Panc1 (cell line): ENCODE measurements around the gene ELFN1. TPM values are rescaled to one million over a fixed set of nuclear protein-coding genes. Genes with fewer than 3 reads are reported as not detected.

ENCODE experiments used
- ATAC-seq: fragments of 200-7000 bp; cut with Tn5 transposase; 2 replicates; pipeline ENCODE4 v1.9.1; 2020; ENCODE audit warnings: mild to moderate bottlenecking, moderate library complexity
- BruUV-seq: library from RNA; stranded (reverse); fragments of 400-500 nt; replicated peaks from 2 replicates; lab custom pipeline; 2021; lab: Mats Ljungman, UMichigan
- CTCF ChIA-PET: fragments of 300-600 bp; sonication (Branson Sonifier 250); formaldehyde crosslinking; loops from one replicate; lab custom pipeline; 2022; ENCODE audit warnings: antibody characterized with exemption; lab: Charles Lee
- POLR2A ChIA-PET: fragments of 300-600 bp; sonication (Branson Sonifier 250); formaldehyde crosslinking; loops from one replicate; lab custom pipeline; 2022; ENCODE audit warnings: antibody characterized with exemption; lab: Charles Lee
- DNase-seq: peaks from one replicate; pipeline ENCODE4 v3.0.0-alpha.2; 2010; ENCODE audit warnings: low read depth, low spot score
- H3K27ac ChIP-seq: 2 replicates; pipeline ENCODE4 v1.5.1; 2011; ENCODE audit warnings: mild to moderate bottlenecking, low read length, inconsistent platforms
- H3K27me3 ChIP-seq: fragments of 200-500 bp; sonication (Bioruptor generic); 2 replicates; pipeline ENCODE4 v1.6.0; 2014; ENCODE audit warnings: low read length, inconsistent platforms; ENCODE audit not compliant: control insufficient read depth, insufficient read depth
- H3K36me3 ChIP-seq: fragments of 200-500 bp; sonication (Bioruptor generic); 2 replicates; pipeline ENCODE4 v1.5.1; 2014; ENCODE audit warnings: inconsistent platforms, mild to moderate bottlenecking, low read length, moderate library complexity; ENCODE audit not compliant: control insufficient read depth, insufficient read depth
- H3K4me1 ChIP-seq: 2 replicates; pipeline ENCODE4 v1.5.1; 2011; ENCODE audit warnings: inconsistent platforms, mild to moderate bottlenecking, low read length, moderate library complexity; ENCODE audit not compliant: control insufficient read depth, insufficient read depth
- H3K4me3 ChIP-seq, 2 experiments: 2 replicates each; pipeline ENCODE4 v1.5.1; 2011 to 2012; ENCODE audit warnings: low read depth in 2 of 2, low read length in 2 of 2, mild to moderate bottlenecking in 2 of 2, inconsistent platforms in 1 of 2, moderate library complexity in 1 of 2
- H3K9me3 ChIP-seq: fragments of 200-500 bp; sonication (Bioruptor generic); 2 replicates; pipeline ENCODE4 v1.5.1; 2014; ENCODE audit warnings: low read depth, mild to moderate bottlenecking, inconsistent platforms, low read length, moderate library complexity; ENCODE audit not compliant: control insufficient read depth, insufficient read depth
- CTCF ChIP-seq: fragments of 450-650 bp; IDR thresholded peaks from 2 replicates; pipeline ENCODE4 v1.5.1; 2017; ENCODE audit warnings: mild to moderate bottlenecking
- POLR2AphosphoS5 ChIP-seq: IDR thresholded peaks from 2 replicates; pipeline ENCODE4 v1.6.1; 2012; ENCODE audit warnings: mild to moderate bottlenecking, low read depth, low read length, moderate library complexity
- REST ChIP-seq, 2 experiments: IDR thresholded peaks; 2 replicates each; pipeline ENCODE4 v1.6.1; 2011 to 2012; ENCODE audit warnings: low read depth in 2 of 2, control low read depth in 1 of 2, low read length in 1 of 2, mild to moderate bottlenecking in 1 of 2, moderate library complexity in 1 of 2; ENCODE audit not compliant: insufficient read depth in 1 of 2
- SIN3A ChIP-seq: IDR thresholded peaks from 2 replicates; pipeline ENCODE4 v1.6.1; 2012; ENCODE audit warnings: low read depth, mild to moderate bottlenecking, low read length, moderate library complexity, borderline replicate concordance; ENCODE audit not compliant: insufficient read depth
- TCF7L2 ChIP-seq: IDR thresholded peaks from 2 replicates; pipeline ENCODE4 v1.6.1; 2011; ENCODE audit warnings: mild to moderate bottlenecking, low read depth, low read length, inconsistent platforms
- in situ Hi-C: cut with HindIII; loops from 2 replicates; pipeline ENCODE4 v1.10.0; 2016; ENCODE audit warnings: low sequenced_read_pairs, low pct_unique_long_range_greater_than_20kb
- intact Hi-C: fragments of 100-400 bp; cut with micrococcal nuclease; formaldehyde crosslinking; loops from one replicate; pipeline ENCODE4 v1.10.0; 2022; ENCODE audit not compliant: unreplicated experiment
- total RNA-seq: library from RNA; stranded (reverse); gene quantifications from one replicate; pipeline ENCODE4 v1.2.1, GENCODE V29; 2021; ENCODE audit not compliant: unreplicated experiment

ELFN1 gene
- total RNA-seq, 1 experiment from 2014 or later, result 39.0 TPM

GRCh38 chr7:1745018-1745532, 75.0 kb downstream of the ELFN1 start:
- no peak overlapping the region for H3K4me3 ChIP-seq
- TF ChIP-seq REST (IDR thresholded peaks at IDR 0.05; ENCODE audit: insufficient read depth in 1 of 2, low read depth in 2 of 2, low read length in 1 of 2), result no peak
- no peak for TF ChIP-seq SIN3A
- no peak for TF ChIP-seq CTCF
- TF ChIP-seq POLR2AphosphoS5, result no peak
- TF ChIP-seq TCF7L2, result no peak
- intact Hi-C loops (no loop called here), in situ Hi-C loops (no loop called here)
- no TSS peak for BruUV-seq
- ChIA-PET POLR2A (no interaction called here), CTCF (no interaction called here)
- H3K36me3 ChIP-seq, result no peaks in the 10 kb centered on the region
- peaks cover 24% of the 10 kb centered on the region for H3K4me1 ChIP-seq
- no peaks in the 10 kb centered on the region for H3K9me3 ChIP-seq
- DNase-seq, result no peak
- no peak overlapping the region for H3K27ac ChIP-seq
- no peaks in the 10 kb centered on the region for H3K27me3 ChIP-seq
- ATAC-seq, result no peak

GRCh38 chr7:1745576-1746490, 75.8 kb downstream of the ELFN1 start:
- Histone ChIP-seq H3K27me3 (no peaks in the 10 kb centered on the region), H3K9me3 (no peaks in the 10 kb centered on the region), H3K27ac (no peak overlapping the region), H3K4me3 (no peak overlapping the region), H3K4me1 (peaks cover 31% of the 10 kb centered on the region), H3K36me3 (no peaks in the 10 kb centered on the region)
- ChIA-PET POLR2A (no interaction called here), CTCF (no interaction called here)
- BruUV-seq, result no TSS peak
- no peak for ATAC-seq
- intact Hi-C loops (no loop called here), in situ Hi-C loops (no loop called here)
- DNase-seq, result no peak
- TF ChIP-seq SIN3A, result no peak
- no peak for TF ChIP-seq CTCF
- TF ChIP-seq TCF7L2, result no peak
